ENCODE measurements around the gene SLC25A22. TPM values are rescaled to one million over a fixed set of nuclear protein-coding genes. Genes with fewer than 3 reads are reported as not detected.

Gene SLC25A22
- total and polyA plus RNA-seq, 9 of the 15 experiments (the other 6 are each of a cell fraction or from before 2014, with no cell fraction given), result 0.41 to 55.4 (median 11.4) TPM

- TF ChIP-seq UBTF (IDR thresholded peaks at IDR 0.05; ENCODE audit: borderline replicate concordance in 1 of 2, low read depth in 2 of 2, low read length in 2 of 2) (peak; percentile 57 to 63; a peak in 1 of 4 replicates), DDX20 (tag; IDR thresholded peaks at IDR 0.05; ENCODE audit: low read depth) (no peak), ARID4B (CRISPR knock-in tag; IDR thresholded peaks at IDR 0.05) (peak; percentile 61; the same call in 1 of the 2 replicates), PCBP1 (IDR thresholded peaks at IDR 0.05; ENCODE audit: low read depth, low read length, poor library complexity, severe bottlenecking) (peak; percentile 11), RAD21 (CRISPR knock-in tag; conservative IDR thresholded peaks at IDR 0.05 in 1 of 2, IDR thresholded peaks at IDR 0.05 in 1 of 2) (no peak), ZNF696 (CRISPR knock-in tag; conservative IDR thresholded peaks at IDR 0.05) (no peak), NR3C1 (CRISPR knock-in tag; IDR thresholded peaks at IDR 0.05) (0 out of 2 replicates have a peak, but pooled peaks have one; percentile 14), GABPB1 (CRISPR knock-in tag; IDR thresholded peaks at IDR 0.05) (peak; percentile 44; the same call in 1 of the 2 replicates), FOXP4 (CRISPR knock-in tag; IDR thresholded peaks at IDR 0.05; ENCODE audit: borderline replicate concordance) (no peak), E2F3 (CRISPR knock-in tag; IDR thresholded peaks at IDR 0.05) (0 out of 2 replicates have a peak, but pooled peaks have one; percentile 16), BHLHE40 (IDR thresholded peaks at IDR 0.05; ENCODE audit: low read length) (no peak), MITF (IDR thresholded peaks at IDR 0.05) (0 out of 2 replicates have a peak, but pooled peaks have one; percentile 10), RB1 (IDR thresholded peaks at IDR 0.05; ENCODE audit: low read depth) (peak; percentile 45), RBM25 (IDR thresholded peaks at IDR 0.05; ENCODE audit: low read depth, low read length, severe bottlenecking) (no peak), ILK (tag; IDR thresholded peaks at IDR 0.05; ENCODE audit: borderline replicate concordance, low read depth) (no peak), SOX6 (IDR thresholded peaks at IDR 0.05) (no peak)
Observed at GRCh38 chr11:776561-777287, 21.4 kb downstream of the SLC25A22 start (continued).

Data from K562 (cell line).